NCI-H2081 treated with DMSO at 0.1 percent for 48 hours (cell line): ENCODE results near the gene TNP1.

ENCODE experiments used
- DNase-seq: peaks from one replicate; lab custom pipeline; 2025; lab: John Stamatoyannopoulos, UW

The TNP1 gene

DNA sequence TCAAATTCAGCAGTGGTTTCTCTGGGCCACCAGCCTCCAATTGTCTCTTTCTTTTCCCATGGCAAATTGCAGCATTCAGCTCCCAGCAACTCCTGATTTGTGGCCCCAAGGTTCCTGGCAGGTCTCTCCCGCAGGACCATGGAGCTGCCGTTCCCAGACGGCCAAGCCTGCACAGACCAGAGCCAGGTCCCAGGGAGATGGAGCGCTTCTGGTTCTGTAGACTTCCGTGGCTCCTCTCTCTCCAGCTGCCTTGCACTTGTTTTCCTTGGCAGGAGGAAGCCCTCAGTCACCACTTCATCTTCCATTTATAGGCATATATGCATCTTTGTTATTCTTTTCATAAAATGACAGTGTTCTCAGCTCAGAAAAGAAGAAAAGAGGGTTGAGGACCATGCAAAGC lies 21.7 kb downstream of the TNP1 start:
- no peak for DNase-seq

DNA sequence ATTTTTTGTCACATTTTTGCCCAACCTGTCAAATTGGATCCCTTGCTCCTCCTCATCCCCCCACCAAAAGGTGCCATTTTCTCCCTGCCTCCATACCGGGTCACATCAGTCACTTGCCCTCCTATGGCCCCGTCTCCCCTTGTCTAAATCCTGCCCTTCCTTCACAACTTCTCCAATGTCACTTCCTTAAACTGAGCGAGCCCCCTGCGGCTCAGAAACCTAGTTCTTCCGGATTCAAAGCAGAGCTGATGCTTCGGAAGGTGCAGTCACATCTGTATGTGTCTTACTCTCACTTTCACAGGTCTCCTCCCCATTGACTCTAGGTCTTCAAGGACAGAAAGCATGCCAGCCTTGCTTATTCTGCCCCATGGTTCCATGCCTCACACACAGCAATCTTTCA lies 22.1 kb downstream of the TNP1 start:
- no peak for DNase-seq

DNA sequence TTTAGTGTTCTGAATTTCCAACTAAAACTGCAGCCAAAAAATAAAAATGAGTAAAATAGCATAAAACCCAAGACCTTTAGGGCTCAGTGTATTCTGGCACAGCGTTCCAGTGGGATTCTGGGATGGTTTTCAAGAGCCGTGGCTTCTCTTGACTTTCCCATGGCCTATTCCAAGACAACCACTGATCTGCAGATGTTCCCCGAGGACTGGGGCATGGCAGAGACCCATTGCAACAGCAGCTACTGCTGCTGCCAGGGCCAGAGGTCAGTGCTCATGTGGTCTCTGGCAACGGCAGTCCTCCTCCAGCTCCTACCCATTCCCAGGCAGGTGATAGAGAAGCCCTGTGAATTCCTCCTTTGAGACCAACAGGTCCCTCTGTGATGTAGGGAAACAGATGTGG lies 26.8 kb downstream of the TNP1 start:
- DNase-seq = no peak

DNA sequence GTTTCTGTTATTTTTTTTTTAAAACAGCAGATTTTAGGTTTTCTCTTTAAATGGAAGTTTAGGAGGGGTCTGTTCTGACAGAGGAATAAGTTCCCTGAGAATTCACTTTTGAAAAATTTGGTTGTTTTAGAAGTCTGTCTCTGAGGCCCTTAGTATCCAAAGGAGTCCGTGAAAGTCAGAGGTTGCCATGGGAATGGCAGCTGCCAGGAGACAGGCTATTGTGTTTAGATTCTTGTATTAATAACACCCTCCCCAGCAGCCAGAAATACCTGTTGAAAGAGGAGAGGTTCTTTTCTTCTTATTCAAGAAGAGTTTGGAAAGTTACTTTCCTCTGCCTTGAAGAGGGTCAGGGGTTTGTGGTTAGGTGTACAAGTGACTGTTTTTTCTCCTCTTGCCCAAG lies 29.5 kb downstream of the TNP1 start:
- DNase-seq = no peak

DNA sequence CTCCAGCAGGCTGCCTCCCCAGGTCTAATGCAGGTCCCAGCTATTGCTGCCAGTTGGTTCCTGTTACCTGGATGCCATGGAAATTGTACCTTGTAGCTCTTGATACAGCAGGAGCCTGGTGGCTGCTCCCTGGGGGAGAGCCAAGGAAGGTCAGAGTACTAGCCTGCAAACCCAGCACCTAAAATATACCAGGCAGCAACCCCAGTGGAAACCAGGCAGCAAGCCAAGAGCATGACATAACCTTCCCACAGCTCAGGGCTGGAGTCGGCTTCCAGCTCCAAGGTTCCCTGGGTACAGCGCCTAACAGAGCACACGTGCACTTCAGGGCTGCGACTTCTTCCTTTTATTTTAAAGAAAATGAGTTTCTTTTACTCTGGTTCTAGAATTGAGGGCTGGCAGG lies 30.3 kb downstream of the TNP1 start:
- DNase-seq = no peak

DNA sequence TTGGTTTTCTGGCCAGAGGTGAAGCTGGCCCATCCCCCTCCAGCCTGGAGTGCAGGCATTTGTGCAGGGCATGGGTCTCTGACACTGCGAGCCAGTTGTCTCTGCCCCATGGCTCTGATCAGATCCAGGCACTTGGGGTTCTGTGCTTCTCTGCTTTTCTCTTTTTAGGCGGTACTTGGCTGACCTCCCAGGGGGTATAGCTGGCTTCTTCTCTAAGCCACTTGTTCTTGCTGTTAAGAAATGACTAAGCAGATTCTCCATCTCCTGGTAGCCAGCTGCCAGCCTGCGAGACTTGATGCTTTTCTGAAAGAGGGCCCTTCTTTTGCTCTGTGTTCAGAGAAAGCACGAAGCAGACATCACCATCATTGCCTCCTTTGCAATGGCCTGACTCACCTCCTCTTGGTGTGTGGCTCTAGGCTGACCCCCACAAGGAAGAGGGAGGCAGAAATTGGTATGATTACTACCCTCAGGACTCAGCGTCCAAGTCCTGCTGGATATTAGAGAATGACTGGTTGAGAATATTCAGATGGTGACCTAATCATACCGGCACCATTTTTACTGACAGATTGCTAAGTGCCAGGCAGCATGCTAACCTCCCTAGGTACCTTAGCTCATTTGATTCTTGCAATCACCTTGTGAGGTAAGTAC lies 32.7 kb downstream of the TNP1 start:
- no peak for DNase-seq

DNA sequence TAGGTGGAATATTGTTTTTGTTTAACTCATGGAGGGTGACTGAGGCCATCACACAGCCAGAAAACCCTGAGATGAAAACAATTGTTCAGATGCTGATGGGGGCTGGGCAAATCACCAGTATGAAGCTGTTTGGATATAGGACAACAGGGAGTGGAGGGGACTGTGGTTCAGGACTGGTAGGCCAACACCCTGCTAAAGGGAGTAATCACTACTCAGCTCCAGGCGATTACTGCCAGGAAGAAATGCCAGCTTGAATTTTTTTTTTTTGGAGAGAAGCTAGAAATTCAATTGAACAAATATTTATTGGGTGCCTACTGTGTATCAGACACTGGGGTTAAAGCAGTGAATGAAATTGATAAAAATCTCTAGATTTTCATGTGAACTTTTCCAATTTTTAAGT lies 37.4 kb downstream of the TNP1 start:
- no peak for DNase-seq

DNA sequence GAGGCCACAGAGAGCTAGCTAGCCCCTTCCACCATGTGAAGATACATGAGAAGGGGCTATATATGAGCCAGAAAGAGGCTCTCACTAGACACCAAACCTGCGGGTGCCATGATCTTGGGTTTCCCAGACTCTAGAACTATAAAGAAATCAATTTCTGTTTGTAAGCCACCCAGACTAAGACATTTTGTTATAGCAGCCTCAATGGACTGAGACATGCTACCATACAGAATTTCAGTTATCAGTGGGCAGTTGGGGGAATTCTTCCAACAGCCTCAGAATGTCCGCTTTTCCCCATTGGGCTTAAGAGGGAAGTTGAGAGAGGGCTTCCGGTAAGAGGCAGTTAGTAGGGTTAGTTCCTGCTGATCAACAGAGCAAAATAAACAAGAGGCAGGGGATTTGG lies 39.2 kb downstream of the TNP1 start:
- DNase-seq = no peak

DNA sequence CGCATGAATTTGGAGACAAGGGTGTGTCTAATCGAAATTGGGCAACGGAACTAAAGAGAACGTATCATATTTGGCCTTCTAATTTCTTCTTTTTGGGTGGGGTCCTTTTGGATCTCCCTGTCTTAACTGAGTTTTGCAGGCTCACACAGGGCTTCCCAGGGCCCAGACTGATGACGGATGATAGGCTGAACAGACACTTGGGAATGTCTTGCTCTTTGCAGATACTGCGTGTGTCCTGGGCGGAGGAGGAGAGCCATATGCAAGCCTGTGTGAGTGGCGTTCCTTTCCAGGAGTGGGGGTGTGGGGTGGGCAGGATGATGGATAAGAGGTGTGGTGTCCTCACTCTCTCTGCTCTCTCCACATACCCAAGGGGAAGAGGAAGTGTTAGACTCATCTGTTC lies 40.1 kb downstream of the TNP1 start:
- no peak for DNase-seq

DNA sequence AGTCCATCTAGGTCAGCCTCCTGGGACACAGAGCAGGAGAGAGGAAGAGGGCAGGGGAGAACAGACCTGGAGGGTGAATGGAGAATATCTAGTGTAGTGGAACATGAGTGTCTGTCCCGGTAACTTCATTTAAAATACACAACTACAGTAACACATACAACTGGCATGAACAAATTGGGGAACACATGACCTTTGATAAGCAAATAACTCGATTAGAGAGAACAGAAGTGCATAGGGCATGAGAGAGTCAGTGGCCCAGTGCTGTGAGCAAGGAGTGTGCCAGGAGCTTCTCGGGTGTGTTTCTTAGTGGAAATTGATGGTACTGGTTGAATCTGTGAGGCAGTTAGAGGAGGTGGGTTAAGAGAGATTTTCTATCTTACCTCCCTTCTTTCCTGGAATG lies 40.8 kb downstream of the TNP1 start:
- no peak for DNase-seq

DNA sequence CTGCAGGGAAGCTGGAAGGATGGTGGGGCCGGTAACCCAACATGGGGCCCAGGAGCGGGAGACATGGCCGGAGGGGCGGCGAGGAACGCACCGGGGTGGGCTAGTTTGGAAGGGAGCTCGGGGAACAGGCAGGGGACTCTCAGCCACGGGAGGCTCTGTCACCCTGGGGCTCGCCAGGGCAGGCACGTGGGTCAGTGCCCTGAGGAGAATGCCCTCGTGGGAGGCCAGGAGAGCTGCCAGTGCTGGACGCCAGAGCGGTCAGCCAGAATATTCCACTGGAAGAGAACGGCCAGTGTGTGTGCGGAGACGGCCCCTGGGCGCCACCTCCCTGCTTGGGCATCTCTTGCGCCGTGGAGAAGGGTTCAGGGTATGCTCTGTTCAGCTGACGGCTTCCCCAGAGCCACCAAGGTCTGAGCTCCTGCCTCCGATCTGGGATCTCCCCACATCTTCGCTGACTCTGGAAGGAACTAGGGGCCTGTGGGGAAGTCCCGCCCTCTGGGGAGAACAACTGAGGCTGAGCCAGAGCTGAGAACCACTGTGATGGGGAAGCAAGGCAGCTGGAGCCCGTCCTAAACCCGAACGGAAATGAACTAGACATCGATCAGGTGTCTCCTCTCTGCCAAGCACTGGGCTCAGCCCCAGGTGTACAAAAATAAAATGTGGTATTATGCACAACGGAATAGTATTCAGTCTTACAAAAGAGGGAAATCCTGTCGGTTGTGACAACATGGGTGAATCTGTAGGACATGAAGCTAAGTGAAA lies 49.3 kb downstream of the TNP1 start:
- DNase-seq = no peak
